Endothelial cell of umbilical vein (primary cell): ENCODE measurements around the gene MTCH1. TPM values are rescaled to one million over a fixed set of nuclear protein-coding genes. Genes with fewer than 3 reads are reported as not detected.
A peak's percentile ranks its signal among the peaks of the same experiment; 100 is the strongest.
"Not testable (repeated sequence)": the region's sequence is repeated elsewhere in the genome, so short reads cannot be mapped to it uniquely, and the experiment has no call there.

Experiments used
- BruUV-seq: library from RNA; stranded (reverse); fragments of 400-500 nt; replicated peaks from 2 replicates; lab custom pipeline; 2021; lab: Mats Ljungman, UMichigan
- CTCF ChIA-PET: fragments of 300-600, 350-600 bp; sonication (Branson Sonifier 250); formaldehyde crosslinking; loops from one replicate; lab custom pipeline; 2021; ENCODE audit warnings: antibody characterized with exemption, inconsistent platforms; lab: Charles Lee
- POLR2A ChIA-PET: fragments of 300-600, 350-600 bp; sonication (Branson Sonifier 250); formaldehyde crosslinking; loops from one replicate; lab custom pipeline; 2021; ENCODE audit warnings: antibody characterized with exemption, inconsistent platforms; lab: Charles Lee
- DNase-seq: peaks from one replicate; pipeline ENCODE4 v3.0.0-alpha.2; 2011; ENCODE audit warnings: low read depth, low spot score
- FAIRE-seq: peaks from 2 replicates; lab custom pipeline; 2011; peaks lifted over from hg19 to GRCh38; lab: Jason Lieb, UNC
- H2AFZ ChIP-seq: 2 replicates; pipeline ENCODE4 v1.6.0; 2012; ENCODE audit warnings: low read depth, low read length, control low read depth, inconsistent platforms
- H3K27ac ChIP-seq: 2 replicates; pipeline ENCODE4 v1.5.1; 2011; ENCODE audit warnings: low read depth, mild to moderate bottlenecking, control low read depth, low read length, moderate library complexity; ENCODE audit not compliant: insufficient read depth
- H3K27me3 ChIP-seq, 2 experiments: 2 replicates each; pipeline versions ENCODE4 v1.6.0 to v1.6.1; 2011; ENCODE audit warnings: low read length in 2 of 2, mixed read lengths in 1 of 2; ENCODE audit not compliant: control insufficient read depth in 2 of 2, insufficient read depth in 2 of 2
- H3K36me3 ChIP-seq, 2 experiments: 2 replicates in 1 of 2; 3 replicates in 1 of 2; pipeline ENCODE4 v1.5.1; 2011; ENCODE audit warnings: low read length in 2 of 2, mild to moderate bottlenecking in 1 of 2, moderate library complexity in 1 of 2; ENCODE audit not compliant: control insufficient read depth in 2 of 2, insufficient read depth in 2 of 2; ENCODE audit errors: extremely low read depth in 1 of 2
- H3K4me1 ChIP-seq: 3 replicates; pipeline ENCODE4 v1.5.1; 2011; ENCODE audit warnings: mild to moderate bottlenecking, low read length; ENCODE audit not compliant: control insufficient read depth, insufficient read depth; ENCODE audit errors: extremely low read depth
- H3K4me2 ChIP-seq: 2 replicates; pipeline ENCODE4 v1.6.1; 2011; ENCODE audit warnings: low read length, control low read depth, mixed read lengths; ENCODE audit not compliant: insufficient read depth
- H3K4me3 ChIP-seq, 3 experiments: fragments of 200-600 bp in 1 of 3; sonication (generic), shearing (Covaris generic) in 1 of 3; replicated peaks in 1 of 3; 2 replicates each; pipeline ENCODE4 v1.5.1; 2011 to 2016; ENCODE audit warnings: control low read depth in 3 of 3, low read length in 3 of 3, mild to moderate bottlenecking in 2 of 3, inconsistent platforms in 1 of 3, low read depth in 1 of 3, moderate library complexity in 1 of 3; ENCODE audit not compliant: insufficient read depth in 1 of 3
- H3K79me2 ChIP-seq: 2 replicates; pipeline ENCODE4 v1.6.0; 2012; ENCODE audit warnings: low read length, inconsistent platforms; ENCODE audit not compliant: control insufficient read depth, insufficient read depth
- H3K9ac ChIP-seq: replicated peaks from 2 replicates; pipeline ENCODE3; 2011; ENCODE audit warnings: low read length, control low read depth; ENCODE audit not compliant: insufficient read depth; ENCODE audit errors: extremely low read depth
- H3K9me1 ChIP-seq: replicated peaks from 3 replicates; pipeline ENCODE4 v1.6.0; 2011; ENCODE audit warnings: mild to moderate bottlenecking, low read length; ENCODE audit not compliant: control insufficient read depth, insufficient read depth; ENCODE audit errors: extremely low read depth
- H3K9me3 ChIP-seq: replicated peaks from 2 replicates; pipeline ENCODE4 v1.5.1; 2012; ENCODE audit warnings: low read length, inconsistent platforms; ENCODE audit not compliant: control insufficient read depth, insufficient read depth
- H4K20me1 ChIP-seq: replicated peaks from 2 replicates; pipeline ENCODE3; 2011; ENCODE audit warnings: mild to moderate bottlenecking, low read length; ENCODE audit not compliant: control insufficient read depth, insufficient read depth; ENCODE audit errors: extremely low read depth
- CTCF ChIP-seq, 2 donors: IDR thresholded peaks; 1 replicate in 1 of 2; 2 replicates in 1 of 2; pipeline ENCODE4 v1.5.1; 2011; ENCODE audit warnings: low read length in 2 of 2, mild to moderate bottlenecking in 2 of 2, moderate library complexity in 2 of 2, control low read depth in 1 of 2, inconsistent platforms in 1 of 2, low read depth in 1 of 2; ENCODE audit not compliant: insufficient read depth in 1 of 2; ENCODE audit errors: extremely low read depth in 1 of 2
- EZH2 ChIP-seq: IDR thresholded peaks from 2 replicates; pipeline ENCODE4 v1.6.1; 2012; ENCODE audit warnings: borderline replicate concordance, low read depth, mild to moderate bottlenecking, moderate library complexity, low read length, inconsistent platforms; ENCODE audit not compliant: severe bottlenecking
- FOS ChIP-seq: IDR thresholded peaks from 2 replicates; pipeline ENCODE4 v1.6.1; 2011; ENCODE audit warnings: mild to moderate bottlenecking, low read length, moderate library complexity, borderline replicate concordance; ENCODE audit not compliant: insufficient read depth
- GATA2 ChIP-seq: IDR thresholded peaks from 2 replicates; pipeline ENCODE4 v1.7.0; 2011; ENCODE audit warnings: low read depth, mild to moderate bottlenecking, moderate library complexity, mixed read lengths, low read length; ENCODE audit not compliant: insufficient read length, insufficient read depth
- JUN ChIP-seq: IDR thresholded peaks from 2 replicates; pipeline ENCODE4 v1.6.1; 2011; ENCODE audit warnings: borderline replicate concordance, low read depth; ENCODE audit not compliant: insufficient read length, insufficient read depth
- MAX ChIP-seq: IDR thresholded peaks from 2 replicates; pipeline ENCODE4 v1.6.1; 2011; ENCODE audit not compliant: insufficient read depth, insufficient read length
- MYC ChIP-seq: IDR thresholded peaks from one replicate; pipeline ENCODE4 v1.6.1; 2011; ENCODE audit warnings: mild to moderate bottlenecking, low read depth, low read length
- POLR2A ChIP-seq: IDR thresholded peaks from 2 replicates; pipeline ENCODE4 v1.6.1; 2012; ENCODE audit warnings: low read depth, mild to moderate bottlenecking, control low read depth, low read length
- POLR2AphosphoS5 ChIP-seq: IDR thresholded peaks from 2 replicates; pipeline ENCODE4 v1.6.1; 2012; ENCODE audit warnings: low read depth, mild to moderate bottlenecking, control low read depth, low read length, moderate library complexity; ENCODE audit not compliant: insufficient read depth
- dilution Hi-C: fragments of 300-500 bp; cut with MboI; formaldehyde crosslinking; loops from one replicate; pipeline ENCODE4 v1.15.0; 2019; ENCODE audit warnings: low sequenced_read_pairs; ENCODE audit not compliant: extremely low pct_ligation_motif_present
- intact Hi-C: fragments of 100-400 bp; cut with micrococcal nuclease; formaldehyde crosslinking; loops from one replicate; pipeline ENCODE4 v1.10.0; 2022
- polyA plus RNA-seq, 4 experiments: library from polyadenylated mRNA; depleted of rRNA in 3 of 4; stranded (reverse) in 3 of 4; unstranded in 1 of 4; fragments of >200 nt; gene quantifications; 2 replicates each; pipeline versions ENCODE4 v1.2.1 to v1.2.3, GENCODE V29; 2011 to 2012; ENCODE audit warnings: missing spikeins in 1 of 4
- total RNA-seq: library from RNA; stranded (reverse); gene quantifications from 2 replicates; pipeline ENCODE4 v1.2.3, GENCODE V29; 2021

MTCH1 gene
- total and polyA plus RNA-seq, 2 donors (not counting 3 experiments of a cell fraction or from before 2014, with no cell fraction given), result 218 to 228 TPM

DNA sequence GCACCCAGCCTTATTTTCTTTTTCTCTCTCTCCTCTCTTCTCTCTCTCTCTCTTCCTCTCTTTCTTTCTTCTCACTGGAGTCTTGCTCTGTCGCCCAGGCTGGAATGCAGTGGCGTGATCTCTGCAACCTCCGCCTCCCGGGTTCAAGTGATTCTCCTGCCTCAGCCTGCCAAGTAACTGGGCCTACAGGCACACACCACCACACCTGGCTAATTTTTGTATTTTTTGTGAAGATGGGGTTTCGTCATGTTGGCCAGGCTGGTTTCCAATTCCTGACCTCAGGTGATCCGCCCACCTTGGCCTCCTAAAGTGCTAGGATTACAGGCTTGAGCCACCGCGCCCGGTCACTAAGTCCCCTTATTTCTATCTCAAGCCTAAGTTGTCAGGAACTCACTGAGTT is 36.9 kb downstream of the MTCH1 start:
- H3K4me2 ChIP-seq, result peak overlapping the region; percentile 71
- H3K27me3 ChIP-seq, H3K79me2 ChIP-seq, H4K20me1 ChIP-seq, DNase-seq, H3K4me3 ChIP-seq, H3K9me1 ChIP-seq, H3K36me3 ChIP-seq, FAIRE-seq, intact Hi-C loops, H3K9me3 ChIP-seq, dilution Hi-C loops: not testable (repeated sequence)
- H3K27ac ChIP-seq, result peak overlapping the region; percentile 96
- ChIA-PET CTCF (interaction anchor here (0.6 to 1.6 kb wide), 6 partner anchors 30 to 167 kb away, joined by 3 to 8 read pairs (median 3); no protein-coding TSS in a partner anchor), POLR2A (interaction anchor here (1.8 kb wide), 1 partner anchor 37 kb away, joined by 6 read pairs; the partner anchor contains the start of gene MTCH1)
- TSS peak; percentile 64 for BruUV-seq
- H3K9ac ChIP-seq, result peak overlapping the region; percentile 59
- peaks cover 13% of the 10 kb centered on the region for H3K4me1 ChIP-seq
- H2AFZ ChIP-seq, result peak overlapping the region; percentile 87

DNA sequence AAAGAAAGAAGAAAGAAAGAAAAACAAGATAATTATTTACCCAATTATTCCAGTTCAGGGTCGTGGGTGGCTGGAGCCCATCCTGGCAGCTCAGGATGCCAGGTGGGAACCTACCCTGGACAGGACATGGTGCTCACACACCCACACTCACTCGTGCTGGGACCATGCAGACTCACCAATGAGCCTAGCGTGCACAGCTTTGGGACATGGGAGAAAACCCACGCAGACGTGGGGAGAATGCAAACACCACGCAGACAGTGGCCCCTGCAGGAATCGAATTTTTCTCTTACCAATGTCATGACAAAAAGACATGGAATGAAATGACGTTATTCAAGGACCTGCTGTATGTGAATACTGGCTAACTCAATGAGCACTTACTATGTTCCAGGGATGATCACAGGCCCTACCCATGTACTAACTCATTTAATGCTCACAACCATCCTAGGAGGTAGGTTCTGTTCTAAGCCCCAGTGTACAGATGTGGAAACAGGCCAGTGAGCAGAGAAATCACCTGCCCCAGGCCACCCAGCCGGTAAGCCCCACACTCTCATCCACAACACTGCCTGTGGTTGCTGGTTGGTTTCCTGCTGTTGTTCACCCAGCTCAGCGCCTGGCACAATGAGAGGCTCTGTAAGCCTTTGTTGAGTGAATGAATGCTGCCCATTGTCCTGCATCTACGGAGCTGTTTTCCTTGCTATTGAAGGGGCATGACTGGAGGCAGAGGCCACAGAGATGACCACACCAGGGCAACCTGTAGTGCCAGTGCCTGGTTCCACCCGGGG is 38.2 kb downstream of the MTCH1 start:
- Histone ChIP-seq H3K27ac (no peak overlapping the region), H3K36me3 (no peaks in the 10 kb centered on the region), H3K4me3 (no peak overlapping the region), H3K4me2 (no peak overlapping the region), H3K27me3 (no peaks in the 10 kb centered on the region), H3K9me3 (no peaks in the 10 kb centered on the region), H3K79me2 (no peaks in the 10 kb centered on the region), H3K4me1 (peaks cover 13% of the 10 kb centered on the region), H2AFZ (no peak overlapping the region), H4K20me1 (no peaks in the 10 kb centered on the region), H3K9ac (no peak overlapping the region), H3K9me1 (no peaks in the 10 kb centered on the region)
- TF ChIP-seq GATA2, result no peak
- no peak for TF ChIP-seq JUN
- no peak for TF ChIP-seq FOS
- no peak for TF ChIP-seq MAX
- TF ChIP-seq EZH2, result no peak
- TF ChIP-seq MYC, result no peak
- no peak for TF ChIP-seq CTCF (IDR thresholded peaks at IDR 0.05; ENCODE audit: extremely low read depth in 1 of 2, insufficient read depth in 1 of 2, low read depth in 1 of 2, low read length in 2 of 2)
- TF ChIP-seq POLR2A, result no peak
- TF ChIP-seq POLR2AphosphoS5, result no peak
- ChIA-PET POLR2A (no interaction called here), CTCF (interaction anchor here (1.0 to 2.2 kb wide), 3 partner anchors 14 to 62 kb away, joined by 3 to 6 read pairs (median 5); partner anchors contain the start of gene C6orf89)
- intact Hi-C loops, result no loop called here
- DNase-seq (no peak), FAIRE-seq (no peak)
- dilution Hi-C loops, result no loop called here
- no TSS peak for BruUV-seq
